ENCODE data around the gene CRY2. TPM values are rescaled to one million over a fixed set of nuclear protein-coding genes. Genes with fewer than 3 reads are reported as not detected.

CRY2 gene
- total RNA-seq, 4 donors from 2014 or later: 36.4 to 85.9 (median 37.9) TPM

GRCh38 chr11:45922425-45923082, 75.3 kb downstream of the CRY2 start, which contains the start of gene LARGE2:
Gene LARGE2 (plus strand): TSS chr11:45922656. CDS start chr11:45922883, 227 bp downstream.
- DNase-seq (peak in 1 of 2 donors; percentile 5), ATAC-seq (no peak)
- Histone ChIP-seq H3K27me3 (peaks cover 27 to 42% (median 33%) of the 10 kb centered on the region in 3 donors), H3K9me3 (no peaks in the 10 kb centered on the region), H3K4me1 (peaks cover 6 to 7% of the 10 kb centered on the region in 2 donors), H3K27ac (no peak within 1 kb of the TSS), H3K36me3 (no peaks in the 10 kb centered on the region), H3K4me3 (peak within 1 kb of the TSS in 3 of 4 donors; percentile 25 to 44 (median 30))
- TF ChIP-seq POLR2A (IDR thresholded peaks at IDR 0.05): no peak
- no peak for TF ChIP-seq CTCF (IDR thresholded peaks at IDR 0.05 in 4 of 5, conservative IDR thresholded peaks at IDR 0.05 in 1 of 5)
- intact Hi-C loops (cut with DNase I; ENCODE audit: low total_unique reads): no loop called here
- in situ Hi-C loops (cut with MboI; ENCODE audit: low sequenced_read_pairs in 4 of 4): no loop called here

- Histone ChIP-seq H3K9me3 (no peaks in the 10 kb centered on the region), H3K27ac (no peak overlapping the region), H3K4me3 (no peak overlapping the region), H3K27me3 (peaks cover 27 to 42% (median 33%) of the 10 kb centered on the region in 3 donors), H3K36me3 (no peaks in the 10 kb centered on the region), H3K4me1 (peaks cover 6 to 7% of the 10 kb centered on the region in 2 donors)
- ATAC-seq (no peak), DNase-seq (peak in 1 of 2 donors; percentile 8)
- TF ChIP-seq CTCF (IDR thresholded peaks at IDR 0.05 in 4 of 5, conservative IDR thresholded peaks at IDR 0.05 in 1 of 5) (no peak), POLR2A (IDR thresholded peaks at IDR 0.05) (no peak)
- in situ Hi-C loops (cut with MboI; ENCODE audit: low sequenced_read_pairs in 4 of 4) (no loop called here), intact Hi-C loops (cut with DNase I; ENCODE audit: low total_unique reads) (no loop called here)
Observed at GRCh38 chr11:45924036-45924915, 77.0 kb downstream of the CRY2 start.

GRCh38 chr11:45924927-45925326, 77.7 kb downstream of the CRY2 start:
- intact Hi-C loops (cut with DNase I; ENCODE audit: low total_unique reads) (no loop called here), in situ Hi-C loops (cut with MboI; ENCODE audit: low sequenced_read_pairs in 4 of 4) (no loop called here)
- DNase-seq (no peak), ATAC-seq (no peak)
- no peaks in the 10 kb centered on the region for H3K9me3 ChIP-seq
- no peak overlapping the region for H3K4me3 ChIP-seq
- no peak overlapping the region for H3K27ac ChIP-seq
- no peaks in the 10 kb centered on the region for H3K36me3 ChIP-seq
- peaks cover 27 to 42% (median 33%) of the 10 kb centered on the region in 3 donors for H3K27me3 ChIP-seq
- peaks cover 5 to 6% of the 10 kb centered on the region in 2 donors for H3K4me1 ChIP-seq
- TF ChIP-seq POLR2A (IDR thresholded peaks at IDR 0.05): no peak
- no peak for TF ChIP-seq CTCF (IDR thresholded peaks at IDR 0.05 in 4 of 5, conservative IDR thresholded peaks at IDR 0.05 in 1 of 5)

GRCh38 chr11:45925550-45925949, 78.3 kb downstream of the CRY2 start:
- Histone ChIP-seq H3K9me3 (no peaks in the 10 kb centered on the region), H3K36me3 (no peaks in the 10 kb centered on the region), H3K4me1 (peaks cover 9% of the 10 kb centered on the region in 2 donors), H3K4me3 (no peak overlapping the region), H3K27ac (no peak overlapping the region), H3K27me3 (peaks cover 27 to 42% (median 33%) of the 10 kb centered on the region in 3 donors)
- in situ Hi-C loops (cut with MboI; ENCODE audit: low sequenced_read_pairs in 4 of 4): no loop called here
- ATAC-seq (no peak), DNase-seq (no peak)
- no peak for TF ChIP-seq POLR2A (IDR thresholded peaks at IDR 0.05)
- no peak for TF ChIP-seq CTCF (IDR thresholded peaks at IDR 0.05 in 4 of 5, conservative IDR thresholded peaks at IDR 0.05 in 1 of 5)
- intact Hi-C loops (cut with DNase I; ENCODE audit: low total_unique reads): no loop called here

Measured in gastrocnemius medialis (tissue), 4 donors.